Measurements from ENCODE around the gene PAWR.

The PAWR gene

GRCh38 chr12:79601908-79602307 is 88.9 kb downstream of the PAWR start:
- no peak overlapping the region for H3K27ac ChIP-seq (ENCODE audit: low read depth, low read length)
- no peak overlapping the region for H3K9ac ChIP-seq (ENCODE audit: low read length in 5 of 5)
- no peaks in the 10 kb centered on the region for H3K9me3 ChIP-seq (ENCODE audit: control insufficient read depth in 5 of 5, low read length in 5 of 5)
- no peaks in the 10 kb centered on the region for H3K27me3 ChIP-seq (ENCODE audit: control insufficient read depth in 5 of 5, insufficient read depth in 4 of 5, low read length in 5 of 5)
- H3K36me3 ChIP-seq (ENCODE audit: control insufficient read depth in 5 of 5, insufficient read depth in 5 of 5, low read length in 5 of 5), result no peaks in the 10 kb centered on the region
- H3K4me3 ChIP-seq (ENCODE audit: low read depth in 1 of 5, low read length in 5 of 5), result no peak overlapping the region
- no peaks in the 10 kb centered on the region for H3K4me1 ChIP-seq (ENCODE audit: control insufficient read depth in 5 of 5, insufficient read depth in 5 of 5, low read length in 5 of 5)

DNA sequence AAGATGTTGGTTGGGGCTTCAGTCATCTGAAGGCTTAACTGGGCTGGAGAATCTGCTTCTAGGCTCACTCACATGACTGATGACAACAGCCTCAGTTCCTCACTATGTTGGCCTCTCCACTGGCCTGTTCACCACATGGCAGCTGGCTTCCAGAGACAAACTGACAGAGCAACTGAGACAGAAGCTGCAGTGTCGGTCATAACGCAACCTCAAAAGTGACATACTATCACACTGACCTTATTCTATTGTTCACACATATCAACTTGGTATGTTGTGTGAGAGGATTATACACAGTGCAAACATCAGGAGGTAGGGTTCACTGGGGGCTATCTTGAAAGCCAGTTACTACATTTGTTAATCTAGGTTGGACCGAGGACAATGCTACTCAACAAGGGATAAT is 92.9 kb downstream of the PAWR start:
- no peaks in the 10 kb centered on the region for H3K9me3 ChIP-seq (ENCODE audit: control insufficient read depth in 5 of 5, low read length in 5 of 5)
- H3K4me3 ChIP-seq (ENCODE audit: low read depth in 1 of 5, low read length in 5 of 5), result no peak overlapping the region
- peaks cover 0 to 3% (median 0%) of the 10 kb centered on the region in 5 donors for H3K36me3 ChIP-seq (ENCODE audit: control insufficient read depth in 5 of 5, insufficient read depth in 5 of 5, low read length in 5 of 5)
- H3K4me1 ChIP-seq (ENCODE audit: control insufficient read depth in 5 of 5, insufficient read depth in 5 of 5, low read length in 5 of 5), result no peaks in the 10 kb centered on the region
- H3K27ac ChIP-seq (ENCODE audit: low read depth, low read length), result no peak overlapping the region
- H3K9ac ChIP-seq (ENCODE audit: low read length in 5 of 5), result no peak overlapping the region
- H3K27me3 ChIP-seq (ENCODE audit: control insufficient read depth in 5 of 5, insufficient read depth in 4 of 5, low read length in 5 of 5), result no peaks in the 10 kb centered on the region

GRCh38 chr12:79596719-79597350 is 93.9 kb downstream of the PAWR start:
- Histone ChIP-seq H3K27ac (ENCODE audit: low read depth, low read length) (no peak overlapping the region), H3K9me3 (ENCODE audit: control insufficient read depth in 5 of 5, low read length in 5 of 5) (no peaks in the 10 kb centered on the region), H3K36me3 (ENCODE audit: control insufficient read depth in 5 of 5, insufficient read depth in 5 of 5, low read length in 5 of 5) (peaks cover 0 to 5% (median 0%) of the 10 kb centered on the region in 5 donors), H3K9ac (ENCODE audit: low read length in 5 of 5) (no peak overlapping the region), H3K4me1 (ENCODE audit: control insufficient read depth in 5 of 5, insufficient read depth in 5 of 5, low read length in 5 of 5) (no peaks in the 10 kb centered on the region), H3K4me3 (ENCODE audit: low read depth in 1 of 5, low read length in 5 of 5) (no peak overlapping the region), H3K27me3 (ENCODE audit: control insufficient read depth in 5 of 5, insufficient read depth in 4 of 5, low read length in 5 of 5) (no peaks in the 10 kb centered on the region)

GRCh38 chr12:79595273-79595672 is 95.5 kb downstream of the PAWR start:
- Histone ChIP-seq H3K4me1 (ENCODE audit: control insufficient read depth in 5 of 5, insufficient read depth in 5 of 5, low read length in 5 of 5) (no peaks in the 10 kb centered on the region), H3K36me3 (ENCODE audit: control insufficient read depth in 5 of 5, insufficient read depth in 5 of 5, low read length in 5 of 5) (peaks cover 0 to 5% (median 0%) of the 10 kb centered on the region in 5 donors), H3K9ac (ENCODE audit: low read length in 5 of 5) (no peak overlapping the region), H3K9me3 (ENCODE audit: control insufficient read depth in 5 of 5, low read length in 5 of 5) (no peaks in the 10 kb centered on the region), H3K27ac (ENCODE audit: low read depth, low read length) (no peak overlapping the region), H3K4me3 (ENCODE audit: low read depth in 1 of 5, low read length in 5 of 5) (no peak overlapping the region), H3K27me3 (ENCODE audit: control insufficient read depth in 5 of 5, insufficient read depth in 4 of 5, low read length in 5 of 5) (no peaks in the 10 kb centered on the region)

GRCh38 chr12:79592865-79593264 is 97.9 kb downstream of the PAWR start:
- H3K27me3 ChIP-seq (ENCODE audit: control insufficient read depth in 5 of 5, insufficient read depth in 4 of 5, low read length in 5 of 5), result no peaks in the 10 kb centered on the region

DNA sequence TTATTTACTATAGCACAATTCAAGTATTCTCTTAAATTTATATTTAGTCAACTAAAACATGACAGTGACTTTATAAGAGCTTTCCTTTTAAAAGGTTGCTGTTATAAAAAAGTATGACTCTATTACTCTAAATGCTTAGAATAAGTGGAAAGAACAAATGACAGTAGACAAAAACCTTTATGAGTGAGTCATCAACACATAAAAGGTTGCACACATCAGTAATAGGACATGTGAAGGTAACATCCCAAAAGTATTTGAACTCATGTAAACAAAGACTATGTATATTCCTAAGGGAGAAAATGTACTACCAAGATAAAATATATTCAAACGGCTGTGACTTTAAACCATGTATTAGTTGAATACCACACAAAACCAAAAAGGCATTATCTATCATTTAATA is 98.8 kb downstream of the PAWR start:
- no peak overlapping the region for H3K4me3 ChIP-seq (ENCODE audit: low read depth in 1 of 5, low read length in 5 of 5)
- no peak overlapping the region for H3K27ac ChIP-seq (ENCODE audit: low read depth, low read length)
- no peak overlapping the region for H3K9ac ChIP-seq (ENCODE audit: low read length in 5 of 5)
- H3K4me1 ChIP-seq (ENCODE audit: control insufficient read depth in 5 of 5, insufficient read depth in 5 of 5, low read length in 5 of 5), result no peaks in the 10 kb centered on the region
- peaks cover 0 to 5% (median 0%) of the 10 kb centered on the region in 5 donors for H3K36me3 ChIP-seq (ENCODE audit: control insufficient read depth in 5 of 5, insufficient read depth in 5 of 5, low read length in 5 of 5)
- no peaks in the 10 kb centered on the region for H3K27me3 ChIP-seq (ENCODE audit: control insufficient read depth in 5 of 5, insufficient read depth in 4 of 5, low read length in 5 of 5)
- H3K9me3 ChIP-seq (ENCODE audit: control insufficient read depth in 5 of 5, low read length in 5 of 5), result no peaks in the 10 kb centered on the region

More at GRCh38 chr12:79592865-79593264, 97.9 kb downstream of the PAWR start:
- Histone ChIP-seq H3K9ac (ENCODE audit: low read length in 5 of 5) (no peak overlapping the region), H3K4me3 (ENCODE audit: low read depth in 1 of 5, low read length in 5 of 5) (no peak overlapping the region), H3K9me3 (ENCODE audit: control insufficient read depth in 5 of 5, low read length in 5 of 5) (no peaks in the 10 kb centered on the region), H3K27ac (ENCODE audit: low read depth, low read length) (no peak overlapping the region), H3K36me3 (ENCODE audit: control insufficient read depth in 5 of 5, insufficient read depth in 5 of 5, low read length in 5 of 5) (peaks cover 0 to 5% (median 0%) of the 10 kb centered on the region in 5 donors), H3K4me1 (ENCODE audit: control insufficient read depth in 5 of 5, insufficient read depth in 5 of 5, low read length in 5 of 5) (no peaks in the 10 kb centered on the region)

GRCh38 chr12:79590751-79591150 is 100.0 kb downstream of the PAWR start:
- Histone ChIP-seq H3K27me3 (ENCODE audit: control insufficient read depth in 5 of 5, insufficient read depth in 4 of 5, low read length in 5 of 5) (no peaks in the 10 kb centered on the region), H3K9ac (ENCODE audit: low read length in 5 of 5) (no peak overlapping the region), H3K4me3 (ENCODE audit: low read depth in 1 of 5, low read length in 5 of 5) (no peak overlapping the region), H3K9me3 (ENCODE audit: control insufficient read depth in 5 of 5, low read length in 5 of 5) (no peaks in the 10 kb centered on the region), H3K4me1 (ENCODE audit: control insufficient read depth in 5 of 5, insufficient read depth in 5 of 5, low read length in 5 of 5) (no peaks in the 10 kb centered on the region), H3K36me3 (ENCODE audit: control insufficient read depth in 5 of 5, insufficient read depth in 5 of 5, low read length in 5 of 5) (peaks cover 0 to 5% (median 0%) of the 10 kb centered on the region in 5 donors), H3K27ac (ENCODE audit: low read depth, low read length) (no peak overlapping the region)

DNA sequence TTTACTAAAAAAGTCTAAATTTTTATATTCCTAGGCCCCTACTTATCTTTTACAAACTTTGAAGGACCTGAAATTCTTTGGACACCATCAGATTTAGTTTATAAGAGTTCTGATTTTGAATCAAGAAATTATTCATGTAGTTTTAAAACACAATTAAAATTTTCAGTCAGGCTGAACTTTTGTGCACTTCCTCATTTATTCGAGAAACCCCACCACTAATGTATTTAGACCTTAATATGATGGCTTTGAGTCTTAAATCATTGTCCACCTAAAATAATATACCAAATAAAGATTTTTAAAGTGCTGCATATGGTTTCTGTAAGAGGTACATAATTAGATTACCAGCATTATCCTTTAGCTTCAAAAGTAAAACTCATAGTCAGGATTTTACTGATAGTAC is 103.4 kb downstream of the PAWR start:
- Histone ChIP-seq H3K27ac (ENCODE audit: low read depth, low read length) (no peak overlapping the region), H3K4me3 (ENCODE audit: low read depth in 1 of 5, low read length in 5 of 5) (no peak overlapping the region), H3K9ac (ENCODE audit: low read length in 5 of 5) (no peak overlapping the region), H3K9me3 (ENCODE audit: control insufficient read depth in 5 of 5, low read length in 5 of 5) (no peaks in the 10 kb centered on the region), H3K4me1 (ENCODE audit: control insufficient read depth in 5 of 5, insufficient read depth in 5 of 5, low read length in 5 of 5) (no peaks in the 10 kb centered on the region), H3K27me3 (ENCODE audit: control insufficient read depth in 5 of 5, insufficient read depth in 4 of 5, low read length in 5 of 5) (no peaks in the 10 kb centered on the region), H3K36me3 (ENCODE audit: control insufficient read depth in 5 of 5, insufficient read depth in 5 of 5, low read length in 5 of 5) (peaks cover 0 to 2% (median 0%) of the 10 kb centered on the region in 5 donors)

DNA sequence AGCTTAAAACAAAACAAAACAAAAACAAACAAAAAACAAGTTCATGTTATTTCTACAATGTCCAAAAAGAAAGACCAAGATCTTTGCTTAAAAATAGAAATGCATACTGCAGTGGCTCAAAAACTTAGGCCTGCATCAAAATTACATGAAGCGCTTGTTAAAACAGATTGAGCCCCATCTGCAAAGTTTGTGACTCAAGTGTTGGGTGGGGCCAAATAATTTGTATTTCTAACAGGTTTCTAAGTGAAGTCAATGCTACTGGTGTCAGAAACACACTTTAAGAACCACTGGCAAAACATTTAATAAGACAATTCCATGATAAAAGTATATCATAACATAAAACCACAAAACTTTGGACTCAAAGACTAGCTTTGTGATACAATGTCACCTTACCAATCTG is 105.6 kb downstream of the PAWR start:
- Histone ChIP-seq H3K27me3 (ENCODE audit: control insufficient read depth in 5 of 5, insufficient read depth in 4 of 5, low read length in 5 of 5) (no peaks in the 10 kb centered on the region), H3K4me1 (ENCODE audit: control insufficient read depth in 5 of 5, insufficient read depth in 5 of 5, low read length in 5 of 5) (no peaks in the 10 kb centered on the region), H3K9me3 (ENCODE audit: control insufficient read depth in 5 of 5, low read length in 5 of 5) (no peaks in the 10 kb centered on the region), H3K27ac (ENCODE audit: low read depth, low read length) (no peak overlapping the region), H3K36me3 (ENCODE audit: control insufficient read depth in 5 of 5, insufficient read depth in 5 of 5, low read length in 5 of 5) (no peaks in the 10 kb centered on the region), H3K9ac (ENCODE audit: low read length in 5 of 5) (no peak overlapping the region), H3K4me3 (ENCODE audit: low read depth in 1 of 5, low read length in 5 of 5) (no peak overlapping the region)

DNA sequence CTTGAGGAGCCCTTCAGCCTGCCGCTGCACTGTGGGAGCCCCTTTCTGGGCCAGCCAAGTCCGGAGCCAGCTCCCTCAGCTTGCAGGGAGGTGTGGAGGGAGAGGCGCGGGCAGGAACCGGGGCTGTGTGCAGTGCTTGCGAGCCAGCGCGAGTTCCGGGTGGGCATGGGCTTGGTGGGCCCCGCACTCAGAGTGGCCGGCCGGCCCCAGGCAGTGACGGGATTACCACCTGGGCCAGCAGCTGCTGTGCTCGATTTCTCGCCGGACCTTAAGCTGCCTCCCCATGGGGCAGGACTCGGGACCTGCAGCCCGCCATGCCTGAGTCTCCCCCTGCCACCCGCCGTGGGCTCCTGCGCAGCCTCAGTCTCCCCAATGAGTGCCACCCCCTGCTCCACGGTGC is 116.9 kb downstream of the PAWR start:
- Histone ChIP-seq H3K9me3 (ENCODE audit: control insufficient read depth in 5 of 5, low read length in 5 of 5) (peaks cover 0 to 19% (median 8%) of the 10 kb centered on the region in 5 donors), H3K27ac (ENCODE audit: low read depth, low read length) (no peak overlapping the region)

More for the DNA sequence above, 116.9 kb downstream of the PAWR start:
- peaks cover 0 to 8% (median 3%) of the 10 kb centered on the region in 5 donors for H3K36me3 ChIP-seq (ENCODE audit: control insufficient read depth in 5 of 5, insufficient read depth in 5 of 5, low read length in 5 of 5)
- H3K9ac ChIP-seq (ENCODE audit: low read length in 5 of 5), result no peak overlapping the region
- peaks cover 0 to 5% (median 1%) of the 10 kb centered on the region in 5 donors for H3K4me1 ChIP-seq (ENCODE audit: control insufficient read depth in 5 of 5, insufficient read depth in 5 of 5, low read length in 5 of 5)
- H3K4me3 ChIP-seq (ENCODE audit: low read depth in 1 of 5, low read length in 5 of 5), result no peak overlapping the region
- no peaks in the 10 kb centered on the region for H3K27me3 ChIP-seq (ENCODE audit: control insufficient read depth in 5 of 5, insufficient read depth in 4 of 5, low read length in 5 of 5)

All from subcutaneous abdominal adipose tissue (tissue), 5 donors.